Measurements from ENCODE around the gene VSTM2L. TPM values are rescaled to one million over a fixed set of nuclear protein-coding genes. Genes with fewer than 3 reads are reported as not detected.

The VSTM2L gene
- total RNA-seq, 1 donor from 2014 or later = 2.9 TPM

- Histone ChIP-seq H3F3A (ENCODE audit: low read depth) (peaks cover 22% of the 10 kb centered on the region), H2AFZ (replicated peaks) (no peak overlapping the region), H3K27me3 (no peaks in the 10 kb centered on the region), H3K9ac (no peak overlapping the region), H3K4me1 (peaks cover 19% of the 10 kb centered on the region), H4K20me1 (ENCODE audit: low read depth) (peaks cover 5% of the 10 kb centered on the region), H3K4me2 (no peak overlapping the region), H3K36me3 (no peaks in the 10 kb centered on the region), H3K27ac (no peak overlapping the region), H3K79me2 (ENCODE audit: low read depth) (no peaks in the 10 kb centered on the region), H3K4me3 (no peak overlapping the region), H3K9me3 (ENCODE audit: low read depth) (no peaks in the 10 kb centered on the region)
- no peaks in the 10 kb centered on the region for H3K9me3 Mint-ChIP-seq
- H3K36me3 Mint-ChIP-seq = peaks cover 17% of the 10 kb centered on the region
- H3K4me1 Mint-ChIP-seq = peaks cover 51% of the 10 kb centered on the region
- peak overlapping the region; percentile 94 for H3K27ac Mint-ChIP-seq
- DNase-seq (ENCODE audit: low spot score) = no peak
- no peak for TF ChIP-seq CTCF (IDR thresholded peaks at IDR 0.05)
- no peak for TF ChIP-seq EZH2phosphoT487 (IDR thresholded peaks at IDR 0.05)
- TF ChIP-seq EZH2 (IDR thresholded peaks at IDR 0.05) = no peak
- no peak overlapping the region for H3K4me3 Mint-ChIP-seq
- H3K27me3 Mint-ChIP-seq (ENCODE audit: insufficient read depth, low read depth) = no peaks in the 10 kb centered on the region
These were observed 87.7 kb downstream of the VSTM2L start for GRCh38 chr20:37990571-37991151.

GRCh38 chr20:37991157-37991866 is 88.4 kb downstream of the VSTM2L start:
- peaks cover 16% of the 10 kb centered on the region for H3K36me3 Mint-ChIP-seq
- Histone ChIP-seq H3K4me2 (no peak overlapping the region), H3K27ac (no peak overlapping the region), H3K4me3 (no peak overlapping the region), H3K27me3 (no peaks in the 10 kb centered on the region), H3K36me3 (no peaks in the 10 kb centered on the region), H3F3A (ENCODE audit: low read depth) (peaks cover 22% of the 10 kb centered on the region), H3K4me1 (peaks cover 19% of the 10 kb centered on the region), H3K79me2 (ENCODE audit: low read depth) (no peaks in the 10 kb centered on the region), H4K20me1 (ENCODE audit: low read depth) (peaks cover 5% of the 10 kb centered on the region), H2AFZ (replicated peaks) (no peak overlapping the region), H3K9me3 (ENCODE audit: low read depth) (no peaks in the 10 kb centered on the region), H3K9ac (no peak overlapping the region)
- H3K27ac Mint-ChIP-seq = peak overlapping the region; percentile 94
- no peak for TF ChIP-seq EZH2phosphoT487 (IDR thresholded peaks at IDR 0.05)
- no peak for TF ChIP-seq EZH2 (IDR thresholded peaks at IDR 0.05)
- no peak for DNase-seq (ENCODE audit: low spot score)
- H3K4me3 Mint-ChIP-seq = no peak overlapping the region
- H3K9me3 Mint-ChIP-seq = no peaks in the 10 kb centered on the region
- no peaks in the 10 kb centered on the region for H3K27me3 Mint-ChIP-seq (ENCODE audit: insufficient read depth, low read depth)
- H3K4me1 Mint-ChIP-seq = peaks cover 51% of the 10 kb centered on the region

- no peak for DNase-seq (ENCODE audit: low spot score)
- peaks cover 46% of the 10 kb centered on the region for H3K4me1 Mint-ChIP-seq
- Histone ChIP-seq H3K27ac (no peak overlapping the region), H3K79me2 (ENCODE audit: low read depth) (no peaks in the 10 kb centered on the region), H3K9me3 (ENCODE audit: low read depth) (no peaks in the 10 kb centered on the region), H3K9ac (no peak overlapping the region), H3K4me1 (peaks cover 15% of the 10 kb centered on the region), H3K4me3 (no peak overlapping the region), H4K20me1 (ENCODE audit: low read depth) (peaks cover 4% of the 10 kb centered on the region), H2AFZ (replicated peaks) (no peak overlapping the region), H3K36me3 (no peaks in the 10 kb centered on the region), H3K4me2 (no peak overlapping the region), H3F3A (ENCODE audit: low read depth) (peaks cover 18% of the 10 kb centered on the region), H3K27me3 (no peaks in the 10 kb centered on the region)
- peaks cover 16% of the 10 kb centered on the region for H3K36me3 Mint-ChIP-seq
- no peak overlapping the region for H3K27ac Mint-ChIP-seq
- no peaks in the 10 kb centered on the region for H3K27me3 Mint-ChIP-seq (ENCODE audit: insufficient read depth, low read depth)
- no peak for TF ChIP-seq EZH2phosphoT487 (IDR thresholded peaks at IDR 0.05)
- TF ChIP-seq CTCF (IDR thresholded peaks at IDR 0.05) = no peak
- TF ChIP-seq EZH2 (IDR thresholded peaks at IDR 0.05) = no peak
- H3K9me3 Mint-ChIP-seq = no peaks in the 10 kb centered on the region
- no peak overlapping the region for H3K4me3 Mint-ChIP-seq
These were observed 89.0 kb downstream of the VSTM2L start for GRCh38 chr20:37991908-37992307.
